Neural progenitor cell (in vitro differentiated cells): Measurements from ENCODE around the gene MGA. TPM values are rescaled to one million over a fixed set of nuclear protein-coding genes. Genes with fewer than 3 reads are reported as not detected.

Source experiments
- DNase-seq: peaks from one replicate; pipeline ENCODE4 v3.0.0-alpha.2; 2016; ENCODE audit warnings: low spot score
- H2AFZ ChIP-seq: fragments of 200-600 bp; sonication (generic); replicated peaks from 2 replicates; pipeline ENCODE4 v1.6.1; 2016; ENCODE audit warnings: antibody characterized with exemption
- H3F3A ChIP-seq: fragments of 200-600 bp; sonication (generic); 2 replicates; pipeline ENCODE4 v1.6.1; 2016; ENCODE audit warnings: antibody characterized with exemption, low read depth
- H3K27ac ChIP-seq: fragments of 200-600 bp; sonication (generic); 2 replicates; pipeline ENCODE4 v1.5.1; 2016; ENCODE audit warnings: mild to moderate bottlenecking
- H3K27me3 ChIP-seq: fragments of 200-600 bp; sonication (generic); 2 replicates; pipeline ENCODE4 v1.6.1; 2016; ENCODE audit warnings: mild to moderate bottlenecking, moderate library complexity
- H3K36me3 ChIP-seq: fragments of 200-600 bp; sonication (generic); 2 replicates; pipeline ENCODE4 v1.5.1; 2016
- H3K4me1 ChIP-seq: fragments of 200-600 bp; sonication (generic); 2 replicates; pipeline ENCODE4 v1.6.1; 2016; ENCODE audit warnings: mixed run types
- H3K4me2 ChIP-seq: fragments of 200-600 bp; sonication (generic); 2 replicates; pipeline ENCODE4 v1.6.1; 2016
- H3K4me3 ChIP-seq: fragments of 200-600 bp; sonication (generic); 2 replicates; pipeline ENCODE4 v1.5.1; 2016
- H3K79me2 ChIP-seq: fragments of 200-600 bp; sonication (generic); 2 replicates; pipeline ENCODE4 v1.6.1; 2016; ENCODE audit warnings: low read depth
- H3K9ac ChIP-seq: fragments of 200-600 bp; sonication (generic); 2 replicates; pipeline ENCODE4 v1.6.1; 2016
- H3K9me3 ChIP-seq: fragments of 200-600 bp; sonication (generic); 2 replicates; pipeline ENCODE4 v1.5.1; 2016; ENCODE audit warnings: low read depth
- H4K20me1 ChIP-seq: fragments of 200-600 bp; sonication (generic); 2 replicates; pipeline ENCODE4 v1.6.1; 2016; ENCODE audit warnings: low read depth
- H3K27ac Mint-ChIP-seq: 3 replicates; pipeline ENCODE4 v1.8.0; 2021; ENCODE audit warnings: mixed read lengths
- H3K27me3 Mint-ChIP-seq: 2 replicates; pipeline ENCODE4 v1.8.0; 2022; ENCODE audit warnings: low read depth, mild to moderate bottlenecking, inconsistent platforms, moderate library complexity, mixed read lengths; ENCODE audit not compliant: insufficient read depth
- H3K36me3 Mint-ChIP-seq: 3 replicates; pipeline ENCODE4 v1.8.0; 2021; ENCODE audit warnings: mixed read lengths
- H3K4me1 Mint-ChIP-seq: 3 replicates; pipeline ENCODE4 v1.8.0; 2021; ENCODE audit warnings: mixed read lengths
- H3K4me3 Mint-ChIP-seq: 3 replicates; pipeline ENCODE4 v1.8.0; 2021; ENCODE audit warnings: mild to moderate bottlenecking, moderate library complexity, mixed read lengths
- H3K9me3 Mint-ChIP-seq: 3 replicates; pipeline ENCODE4 v1.8.0; 2020; ENCODE audit warnings: mixed read lengths
- CTCF ChIP-seq: fragments of 200-600 bp; sonication (generic); IDR thresholded peaks from 2 replicates; pipeline ENCODE4 v1.5.1; 2017; ENCODE audit warnings: antibody characterized with exemption, mild to moderate bottlenecking
- EZH2 ChIP-seq: fragments of 200-600 bp; sonication (generic); IDR thresholded peaks from 2 replicates; pipeline ENCODE4 v1.6.1; 2017; ENCODE audit warnings: antibody characterized with exemption, mild to moderate bottlenecking, moderate library complexity
- EZH2phosphoT487 ChIP-seq: fragments of 200-600 bp; sonication (generic); IDR thresholded peaks from 2 replicates; pipeline ENCODE4 v1.6.1; 2017; ENCODE audit warnings: antibody characterized with exemption
- total RNA-seq: library from RNA; depleted of rRNA; stranded (reverse); fragments of >200 nt; gene quantifications from 2 replicates; pipeline ENCODE4 v1.2.3, GENCODE V29; 2015; ENCODE audit warnings: low replicate concordance

The MGA gene
- total RNA-seq, 1 donor from 2014 or later: 73.4 TPM

GRCh38 chr15:41669701-41670100, 9.5 kb downstream of the MGA start:
- Mint-ChIP-seq H3K27ac (no peak overlapping the region), H3K36me3 (peaks cover 25% of the 10 kb centered on the region), H3K4me3 (no peak overlapping the region), H3K27me3 (no peaks in the 10 kb centered on the region), H3K4me1 (no peaks in the 10 kb centered on the region), H3K9me3 (no peaks in the 10 kb centered on the region)
- Histone ChIP-seq H3K4me2 (no peak overlapping the region), H3K27ac (no peak overlapping the region), H3K4me1 (no peaks in the 10 kb centered on the region), H2AFZ (no peak overlapping the region), H3K79me2 (peaks cover 100% of the 10 kb centered on the region), H3K27me3 (no peaks in the 10 kb centered on the region), H3F3A (no peaks in the 10 kb centered on the region), H3K9ac (no peak overlapping the region), H3K36me3 (peaks cover 5% of the 10 kb centered on the region), H4K20me1 (peaks cover 70% of the 10 kb centered on the region), H3K4me3 (no peak overlapping the region), H3K9me3 (no peaks in the 10 kb centered on the region)
- no peak for DNase-seq
- TF ChIP-seq EZH2 (no peak), CTCF (no peak), EZH2phosphoT487 (no peak)

- Histone ChIP-seq H3K4me3 (no peak overlapping the region), H3K4me1 (no peaks in the 10 kb centered on the region), H3K9me3 (no peaks in the 10 kb centered on the region), H3K27me3 (no peaks in the 10 kb centered on the region), H2AFZ (no peak overlapping the region), H3K79me2 (peaks cover 100% of the 10 kb centered on the region), H3F3A (no peaks in the 10 kb centered on the region), H3K4me2 (no peak overlapping the region), H4K20me1 (peaks cover 68% of the 10 kb centered on the region), H3K9ac (peak overlapping the region; percentile 20), H3K36me3 (peaks cover 5% of the 10 kb centered on the region), H3K27ac (no peak overlapping the region)
- Mint-ChIP-seq H3K36me3 (peaks cover 37% of the 10 kb centered on the region), H3K4me1 (no peaks in the 10 kb centered on the region), H3K4me3 (no peak overlapping the region), H3K9me3 (peaks cover 6% of the 10 kb centered on the region), H3K27ac (no peak overlapping the region), H3K27me3 (peaks cover 2% of the 10 kb centered on the region)
- no peak for DNase-seq
- TF ChIP-seq EZH2phosphoT487 (no peak), CTCF (no peak), EZH2 (no peak)
These were observed 11.7 kb downstream of the MGA start for GRCh38 chr15:41671656-41672648.

- Mint-ChIP-seq H3K27ac (no peak overlapping the region), H3K27me3 (peaks cover 2% of the 10 kb centered on the region), H3K9me3 (peaks cover 30% of the 10 kb centered on the region), H3K36me3 (peaks cover 41% of the 10 kb centered on the region), H3K4me3 (no peak overlapping the region), H3K4me1 (no peaks in the 10 kb centered on the region)
- Histone ChIP-seq H3K9ac (no peak overlapping the region), H3K79me2 (peaks cover 100% of the 10 kb centered on the region), H2AFZ (no peak overlapping the region), H3K9me3 (no peaks in the 10 kb centered on the region), H3K27me3 (no peaks in the 10 kb centered on the region), H3K4me1 (no peaks in the 10 kb centered on the region), H3F3A (no peaks in the 10 kb centered on the region), H3K27ac (no peak overlapping the region), H3K36me3 (no peaks in the 10 kb centered on the region), H3K4me3 (no peak overlapping the region), H3K4me2 (no peak overlapping the region), H4K20me1 (peaks cover 68% of the 10 kb centered on the region)
- TF ChIP-seq EZH2phosphoT487 (no peak), EZH2 (no peak), CTCF (no peak)
- DNase-seq: no peak
These were observed 15.1 kb downstream of the MGA start for GRCh38 chr15:41675337-41675736.
